Naive thymus-derived CD4-positive, alpha-beta T cell (primary cell): ENCODE results near the gene MACROD2. TPM values are rescaled to one million over a fixed set of nuclear protein-coding genes. Genes with fewer than 3 reads are reported as not detected.

Experiments
- ATAC-seq: fragments of 150-1000 bp; cut with Tn5 transposase; 2 replicates; pipeline ENCODE4 v1.10.0; 2021; ENCODE audit warnings: mild to moderate bottlenecking, moderate library complexity
- CTCF ChIA-PET: fragments of 350-600 bp; sonication (Branson Sonifier 250); formaldehyde crosslinking; loops from one replicate; lab custom pipeline; 2021; ENCODE audit warnings: antibody characterized with exemption; lab: Charles Lee
- POLR2A ChIA-PET: fragments of 350-600 bp; sonication (Branson Sonifier 250); formaldehyde crosslinking; loops from one replicate; lab custom pipeline; 2021; ENCODE audit warnings: antibody characterized with exemption, inconsistent platforms; lab: Charles Lee
- DNase-seq, 9 donors: peaks; one replicate each; pipeline versions ENCODE4 v3.0.0 to v3.0.0-alpha.2; 2020 to 2022; ENCODE audit warnings: mixed read lengths in 1 of 9
- H3K27ac ChIP-seq: one replicate; pipeline ENCODE4 v1.7.0; 2013; ENCODE audit warnings: mild to moderate bottlenecking, low read depth, low read length, moderate library complexity
- H3K27me3 ChIP-seq, 2 donors: one replicate each; pipeline ENCODE4 v1.7.0; 2013; ENCODE audit warnings: low read length in 2 of 2, mild to moderate bottlenecking in 2 of 2, moderate library complexity in 2 of 2; ENCODE audit not compliant: control insufficient read depth in 2 of 2, insufficient read depth in 2 of 2
- H3K36me3 ChIP-seq, 3 experiments: 1 replicate in 2 of 3; 2 replicates in 1 of 3; pipeline ENCODE4 v1.7.0; 2013; ENCODE audit warnings: low read length in 3 of 3, mild to moderate bottlenecking in 3 of 3, moderate library complexity in 1 of 3; ENCODE audit not compliant: insufficient read depth in 3 of 3, control insufficient read depth in 2 of 3
- H3K4me1 ChIP-seq, 2 donors: one replicate each; pipeline ENCODE4 v1.7.0; 2013; ENCODE audit warnings: low read length in 2 of 2, mild to moderate bottlenecking in 2 of 2, moderate library complexity in 1 of 2; ENCODE audit not compliant: control insufficient read depth in 2 of 2, insufficient read depth in 2 of 2
- H3K4me3 ChIP-seq: 2 replicates; pipeline ENCODE4 v1.7.0; 2013; ENCODE audit warnings: mild to moderate bottlenecking, low read length
- H3K9me3 ChIP-seq, 3 experiments: 1 replicate in 2 of 3; 2 replicates in 1 of 3; pipeline ENCODE4 v1.7.0; 2013; ENCODE audit warnings: low read length in 3 of 3; ENCODE audit not compliant: control insufficient read depth in 2 of 3
- H3K27ac Mint-ChIP-seq, 9 donors: one replicate each; pipeline ENCODE4 v1.8.0; 2020 to 2022; ENCODE audit warnings: mixed read lengths in 9 of 9, mild to moderate bottlenecking in 8 of 9, moderate library complexity in 5 of 9, inconsistent platforms in 2 of 9
- H3K27me3 Mint-ChIP-seq, 5 donors: one replicate each; pipeline ENCODE4 v1.8.0; 2021 to 2022; ENCODE audit warnings: mixed read lengths in 5 of 5, mild to moderate bottlenecking in 1 of 5
- H3K36me3 Mint-ChIP-seq, 5 donors: one replicate each; pipeline ENCODE4 v1.8.0; 2020 to 2022; ENCODE audit warnings: mixed read lengths in 5 of 5, mild to moderate bottlenecking in 3 of 5, inconsistent platforms in 1 of 5
- H3K4me1 Mint-ChIP-seq, 7 donors: one replicate each; pipeline ENCODE4 v1.8.0; 2020 to 2022; ENCODE audit warnings: mixed read lengths in 7 of 7, mild to moderate bottlenecking in 3 of 7, inconsistent platforms in 1 of 7
- H3K4me3 Mint-ChIP-seq, 10 donors: one replicate each; pipeline ENCODE4 v1.8.0; 2020 to 2022; ENCODE audit warnings: mild to moderate bottlenecking in 10 of 10, mixed read lengths in 10 of 10, moderate library complexity in 6 of 10, inconsistent platforms in 2 of 10
- H3K9me3 Mint-ChIP-seq, 11 donors: one replicate each; pipeline ENCODE4 v1.8.0; 2020 to 2022; ENCODE audit warnings: mixed read lengths in 11 of 11, mild to moderate bottlenecking in 4 of 11, inconsistent platforms in 1 of 11, moderate library complexity in 1 of 11
- intact Hi-C, 2 donors: fragments of 100-400 bp; cut with micrococcal nuclease; formaldehyde crosslinking; loops; one replicate each; pipeline ENCODE4 v1.15.1; 2023
- polyA plus RNA-seq, 2 donors: library from polyadenylated mRNA; unstranded; fragments of 300-500 nt; fragmentation: Illumina TruSeq; gene quantifications; one replicate each; pipeline ENCODE4 v1.2.3, GENCODE V29; 2021
- total RNA-seq, 6 experiments: library from RNA in 5 of 6; stranded (reverse) in 5 of 6; gene quantifications; 1 replicate in 5 of 6; 2 replicates in 1 of 6; pipeline ENCODE4 v1.2.3 and lab custom pipeline; 2021 to 2026

Gene MACROD2
- total and polyA plus RNA-seq, 7 experiments from 2014 or later: 0.27 to 0.86 (median 0.34) TPM; not detected in 4

- ChIA-PET CTCF (no interaction called here), POLR2A (no interaction called here)
- Histone ChIP-seq H3K27me3 (no peaks in the 10 kb centered on the region), H3K27ac (no peak overlapping the region), H3K4me3 (no peak overlapping the region), H3K9me3 (no peaks in the 10 kb centered on the region), H3K4me1 (no peaks in the 10 kb centered on the region), H3K36me3 (no peaks in the 10 kb centered on the region)
- intact Hi-C loops: no loop called here
- DNase-seq (no peak), ATAC-seq (no peak)
- Mint-ChIP-seq H3K4me3 (no peak overlapping the region), H3K27me3 (no peaks in the 10 kb centered on the region), H3K4me1 (no peaks in the 10 kb centered on the region), H3K27ac (no peak overlapping the region), H3K36me3 (no peaks in the 10 kb centered on the region), H3K9me3 (peaks cover 0 to 14% (median 9%) of the 10 kb centered on the region in 11 donors)
Observed at GRCh38 chr20:14717134-14717999, 722.1 kb downstream of the MACROD2 start.

- no peaks in the 10 kb centered on the region for H3K27me3 Mint-ChIP-seq
Observed at GRCh38 chr20:14720251-14720650, 724.9 kb downstream of the MACROD2 start.

GRCh38 chr20:14721926-14722452 is 726.7 kb downstream of the MACROD2 start:
- no peaks in the 10 kb centered on the region for H3K36me3 ChIP-seq
- H3K27me3 ChIP-seq: no peaks in the 10 kb centered on the region
- DNase-seq (no peak), ATAC-seq (no peak)
- Mint-ChIP-seq H3K4me3 (no peak overlapping the region), H3K27ac (no peak overlapping the region), H3K4me1 (no peaks in the 10 kb centered on the region), H3K36me3 (no peaks in the 10 kb centered on the region), H3K27me3 (no peaks in the 10 kb centered on the region), H3K9me3 (peaks cover 4 to 17% (median 7%) of the 10 kb centered on the region in 11 donors)
- no peak overlapping the region for H3K4me3 ChIP-seq
- CTCF ChIA-PET: no interaction called here
- no peak overlapping the region for H3K27ac ChIP-seq
- intact Hi-C loops: no loop called here
- POLR2A ChIA-PET: no interaction called here
- no peaks in the 10 kb centered on the region for H3K4me1 ChIP-seq
- H3K9me3 ChIP-seq: no peaks in the 10 kb centered on the region

More at GRCh38 chr20:14720251-14720650, 724.9 kb downstream of the MACROD2 start:
- ATAC-seq (no peak), DNase-seq (no peak)
- Mint-ChIP-seq H3K36me3 (no peaks in the 10 kb centered on the region), H3K9me3 (peaks cover 4 to 13% (median 9%) of the 10 kb centered on the region in 11 donors), H3K27ac (no peak overlapping the region), H3K4me1 (no peaks in the 10 kb centered on the region), H3K4me3 (no peak overlapping the region)
- CTCF ChIA-PET: no interaction called here
- Histone ChIP-seq H3K27me3 (no peaks in the 10 kb centered on the region), H3K4me3 (no peak overlapping the region), H3K36me3 (no peaks in the 10 kb centered on the region), H3K27ac (no peak overlapping the region), H3K9me3 (no peaks in the 10 kb centered on the region), H3K4me1 (no peaks in the 10 kb centered on the region)
- intact Hi-C loops: no loop called here
- POLR2A ChIA-PET: no interaction called here

- no peak for ATAC-seq
- ChIA-PET CTCF (no interaction called here), POLR2A (no interaction called here)
- Histone ChIP-seq H3K4me3 (no peak overlapping the region), H3K27ac (no peak overlapping the region), H3K9me3 (no peaks in the 10 kb centered on the region), H3K27me3 (no peaks in the 10 kb centered on the region), H3K4me1 (no peaks in the 10 kb centered on the region), H3K36me3 (no peaks in the 10 kb centered on the region)
- peaks cover 0 to 17% (median 5%) of the 10 kb centered on the region in 11 donors for H3K9me3 Mint-ChIP-seq
- intact Hi-C loops: no loop called here
- no peaks in the 10 kb centered on the region for H3K36me3 Mint-ChIP-seq
- no peak overlapping the region for H3K4me3 Mint-ChIP-seq
- no peaks in the 10 kb centered on the region for H3K4me1 Mint-ChIP-seq
- no peaks in the 10 kb centered on the region for H3K27me3 Mint-ChIP-seq
- no peak for DNase-seq
- no peak overlapping the region for H3K27ac Mint-ChIP-seq
Observed at GRCh38 chr20:14723614-14724013, 728.3 kb downstream of the MACROD2 start.

- no peak overlapping the region for H3K4me3 ChIP-seq
- no peak overlapping the region for H3K4me3 Mint-ChIP-seq
- ChIA-PET POLR2A (no interaction called here), CTCF (no interaction called here)
- no peaks in the 10 kb centered on the region for H3K9me3 ChIP-seq
- H3K4me1 ChIP-seq: no peaks in the 10 kb centered on the region
- H3K9me3 Mint-ChIP-seq: peaks cover 0 to 17% (median 5%) of the 10 kb centered on the region in 11 donors
- ATAC-seq (no peak), DNase-seq (no peak)
- intact Hi-C loops: no loop called here
- no peaks in the 10 kb centered on the region for H3K27me3 ChIP-seq
- no peaks in the 10 kb centered on the region for H3K27me3 Mint-ChIP-seq
- H3K27ac ChIP-seq: no peak overlapping the region
- H3K36me3 ChIP-seq: no peaks in the 10 kb centered on the region
- H3K27ac Mint-ChIP-seq: no peak overlapping the region
- H3K4me1 Mint-ChIP-seq: no peaks in the 10 kb centered on the region
- H3K36me3 Mint-ChIP-seq: no peaks in the 10 kb centered on the region
Observed at GRCh38 chr20:14724036-14724435, 728.7 kb downstream of the MACROD2 start.

- POLR2A ChIA-PET: no interaction called here
- Mint-ChIP-seq H3K27me3 (no peaks in the 10 kb centered on the region), H3K36me3 (no peaks in the 10 kb centered on the region), H3K4me1 (no peaks in the 10 kb centered on the region), H3K4me3 (no peak overlapping the region), H3K27ac (no peak overlapping the region), H3K9me3 (peaks cover 0 to 17% (median 5%) of the 10 kb centered on the region in 11 donors)
- Histone ChIP-seq H3K9me3 (no peaks in the 10 kb centered on the region), H3K4me1 (no peaks in the 10 kb centered on the region), H3K27ac (no peak overlapping the region), H3K36me3 (no peaks in the 10 kb centered on the region), H3K4me3 (no peak overlapping the region), H3K27me3 (no peaks in the 10 kb centered on the region)
- DNase-seq: no peak
- intact Hi-C loops: no loop called here
- no peak for ATAC-seq
- CTCF ChIA-PET: no interaction called here
Observed at GRCh38 chr20:14724468-14724867, 729.2 kb downstream of the MACROD2 start.

DNA sequence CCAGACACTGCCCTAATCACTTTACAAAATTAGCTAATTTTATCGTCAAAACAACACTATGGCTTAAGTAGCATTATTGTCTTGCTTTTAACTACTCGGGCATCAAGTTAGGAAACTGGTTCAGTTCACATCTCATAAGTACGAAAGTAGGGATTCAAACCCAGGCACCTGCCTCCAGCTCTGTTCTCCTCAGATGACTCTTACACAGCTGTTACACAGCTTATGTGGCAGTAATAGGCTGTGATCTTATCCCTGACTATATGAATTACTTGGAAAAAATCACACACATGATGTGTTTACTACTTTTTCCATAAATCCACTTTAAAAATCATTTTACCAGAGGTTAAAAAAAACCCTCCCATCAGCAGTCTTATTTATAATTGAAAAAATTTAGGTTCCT is 731.3 kb downstream of the MACROD2 start:
- ChIA-PET CTCF (no interaction called here), POLR2A (no interaction called here)
- Histone ChIP-seq H3K27me3 (no peaks in the 10 kb centered on the region), H3K4me1 (no peaks in the 10 kb centered on the region), H3K9me3 (no peaks in the 10 kb centered on the region), H3K36me3 (no peaks in the 10 kb centered on the region), H3K4me3 (no peak overlapping the region), H3K27ac (no peak overlapping the region)
- intact Hi-C loops: no loop called here
- no peak overlapping the region for H3K4me3 Mint-ChIP-seq
- no peaks in the 10 kb centered on the region for H3K4me1 Mint-ChIP-seq
- ATAC-seq (no peak), DNase-seq (no peak)
- peaks cover 0 to 20% (median 5%) of the 10 kb centered on the region in 11 donors for H3K9me3 Mint-ChIP-seq
- H3K27ac Mint-ChIP-seq: no peak overlapping the region
- no peaks in the 10 kb centered on the region for H3K36me3 Mint-ChIP-seq
- peaks cover 0 to 5% (median 0%) of the 10 kb centered on the region in 5 donors for H3K27me3 Mint-ChIP-seq
